SK-N-SH (cell line): ENCODE results near the gene ATP8A1. TPM values are rescaled to one million over a fixed set of nuclear protein-coding genes. Genes with fewer than 3 reads are reported as not detected.

Experiments
- CTCF ChIA-PET: fragments of 300-600, 350-600 bp; formaldehyde crosslinking; extraction: SDS; loops from one replicate; lab custom pipeline; 2021; lab: Yijun Ruan, JAX
- POLR2A ChIA-PET: fragments of 350-600 bp; sonication (Branson Sonifier 250); formaldehyde crosslinking; extraction: SDS; loops from one replicate; lab custom pipeline; 2020; ENCODE audit warnings: antibody characterized with exemption, inconsistent platforms; lab: Yijun Ruan, JAX
- DNase-seq: peaks from one replicate; pipeline ENCODE4 v3.0.0; 2012
- H2AFZ ChIP-seq: fragments of 200-600 bp; sonication (generic); 2 replicates; pipeline ENCODE4 v1.8.1; 2016; ENCODE audit warnings: antibody characterized with exemption, mild to moderate bottlenecking, low read depth
- H3F3A ChIP-seq: fragments of 200-600 bp; sonication (generic); replicated peaks from 2 replicates; pipeline ENCODE3; 2016; ENCODE audit warnings: antibody characterized with exemption, mild to moderate bottlenecking; ENCODE audit not compliant: insufficient read depth
- H3K27ac ChIP-seq, 2 experiments: fragments of 200-500 bp in 1 of 2; fragments of 200-600 bp in 1 of 2; sonication (Bioruptor generic) in 1 of 2; sonication (generic), shearing (Covaris generic) in 1 of 2; 2 replicates each; pipeline versions ENCODE4 v1.5.1 to v1.6.1; 2014 to 2016; ENCODE audit warnings: low read depth in 2 of 2, inconsistent platforms in 1 of 2, low read length in 1 of 2, mild to moderate bottlenecking in 1 of 2, mixed read lengths in 1 of 2
- H3K27me3 ChIP-seq: fragments of 200-600 bp; sonication (generic), shearing (Covaris generic); 2 replicates; pipeline ENCODE4 v1.6.1; 2016; ENCODE audit warnings: mixed run types; ENCODE audit not compliant: insufficient read depth
- H3K36me3 ChIP-seq, 2 experiments: fragments of 200-500 bp in 1 of 2; fragments of 200-600 bp in 1 of 2; sonication (Bioruptor generic) in 1 of 2; sonication (generic) in 1 of 2; replicated peaks in 1 of 2; 2 replicates each; pipeline versions ENCODE3 to v1.5.1; 2014 to 2016; ENCODE audit warnings: low read length in 1 of 2, mild to moderate bottlenecking in 1 of 2; ENCODE audit not compliant: insufficient read depth in 2 of 2, control insufficient read depth in 1 of 2
- H3K4me1 ChIP-seq, 2 experiments: fragments of 200-500 bp in 1 of 2; fragments of 200-600 bp in 1 of 2; sonication (Bioruptor generic) in 1 of 2; sonication (generic), shearing (Covaris generic) in 1 of 2; 2 replicates each; pipeline versions ENCODE4 v1.5.1 to v1.6.1; 2014 to 2016; ENCODE audit warnings: low read depth in 1 of 2, low read length in 1 of 2, mixed run types in 1 of 2; ENCODE audit not compliant: insufficient read depth in 2 of 2, control insufficient read depth in 1 of 2
- H3K4me2 ChIP-seq: fragments of 200-600 bp; sonication (generic), shearing (Covaris generic); 2 replicates; pipeline ENCODE4 v1.6.1; 2017; ENCODE audit warnings: mixed run types
- H3K4me3 ChIP-seq, 2 experiments: fragments of 200-500 bp in 1 of 2; fragments of 200-600 bp in 1 of 2; sonication (Bioruptor generic) in 1 of 2; sonication (generic), shearing (Covaris generic) in 1 of 2; 2 replicates each; pipeline versions ENCODE4 v1.5.1 to v1.8.1; 2014 to 2016; ENCODE audit warnings: low read depth in 2 of 2, inconsistent platforms in 1 of 2, low read length in 1 of 2, mild to moderate bottlenecking in 1 of 2, mixed read lengths in 1 of 2, moderate library complexity in 1 of 2
- H3K79me2 ChIP-seq: fragments of 200-600 bp; sonication (generic); 2 replicates; pipeline ENCODE4 v1.8.1; 2017; ENCODE audit warnings: mild to moderate bottlenecking; ENCODE audit not compliant: insufficient read depth
- H3K9ac ChIP-seq: fragments of 200-600 bp; sonication (generic); 2 replicates; pipeline ENCODE4 v1.6.1; 2017; ENCODE audit warnings: mixed run types
- H3K9me2 ChIP-seq: fragments of 200-600 bp; sonication (generic); 2 replicates; pipeline ENCODE4 v1.6.1; 2017; ENCODE audit warnings: mixed run types
- H3K9me3 ChIP-seq: fragments of 200-600 bp; sonication (generic); 2 replicates; pipeline ENCODE4 v1.6.1; 2017; ENCODE audit warnings: mixed run types, mild to moderate bottlenecking, moderate library complexity
- H4K20me1 ChIP-seq: fragments of 200-600 bp; sonication (generic); 2 replicates; pipeline ENCODE4 v1.6.1; 2017; ENCODE audit warnings: mild to moderate bottlenecking, mixed run types; ENCODE audit not compliant: insufficient read depth
- CHD2 ChIP-seq: fragments of 150-350 bp; IDR thresholded peaks from 2 replicates; pipeline ENCODE4 v1.6.1; 2018; ENCODE audit warnings: low read length; ENCODE audit not compliant: partially characterized antibody
- ELF1 ChIP-seq: IDR thresholded peaks from 2 replicates; pipeline ENCODE4 v1.4.0; 2012
- EP300 ChIP-seq, 2 experiments: IDR thresholded peaks; 2 replicates each; pipeline versions ENCODE4 v1.4.0 to v1.6.1; 2012; ENCODE audit warnings: borderline replicate concordance in 1 of 2, low read depth in 1 of 2, low read length in 1 of 2
- FOSL2 ChIP-seq: IDR thresholded peaks from 2 replicates; pipeline ENCODE4 v1.4.0; 2012; ENCODE audit warnings: low read depth, mild to moderate bottlenecking, moderate library complexity, borderline replicate concordance
- FOXJ3 ChIP-seq: sonication (generic); formaldehyde crosslinking; IDR thresholded peaks from 2 replicates; pipeline ENCODE4 v1.5.1; 2020; ENCODE audit warnings: mild to moderate bottlenecking, missing genetic modification reagents
- MEF2A ChIP-seq: IDR thresholded peaks from 2 replicates; pipeline ENCODE4 v1.4.0; 2012; ENCODE audit warnings: low read depth, borderline replicate concordance
- MXI1 ChIP-seq: IDR thresholded peaks from 2 replicates; pipeline ENCODE4 v1.6.1; 2012; ENCODE audit warnings: mild to moderate bottlenecking, low read depth, low read length, improper control_type of control experiment
- NFIC ChIP-seq: IDR thresholded peaks from 2 replicates; pipeline ENCODE4 v1.4.0; 2012; ENCODE audit warnings: borderline replicate concordance
- NRF1 ChIP-seq: IDR thresholded peaks from 2 replicates; pipeline ENCODE4 v1.6.1; 2012; ENCODE audit warnings: low read depth, mild to moderate bottlenecking, low read length
- POLR2AphosphoS5 ChIP-seq: IDR thresholded peaks from 2 replicates; pipeline ENCODE4 v1.6.1; 2012; ENCODE audit warnings: low read depth, low read length
- RAD21 ChIP-seq: IDR thresholded peaks from 2 replicates; pipeline ENCODE4 v1.6.1; 2012; ENCODE audit warnings: mild to moderate bottlenecking, low read length
- RFX5 ChIP-seq: IDR thresholded peaks from 2 replicates; pipeline ENCODE4 v1.6.1; 2012; ENCODE audit warnings: mild to moderate bottlenecking, improper control_type of control experiment, low read length
- SIN3A ChIP-seq: IDR thresholded peaks from 2 replicates; pipeline ENCODE4 v1.6.1; 2012; ENCODE audit warnings: low read depth, mild to moderate bottlenecking, low read length, moderate library complexity, borderline replicate concordance
- SMC3 ChIP-seq: IDR thresholded peaks from 2 replicates; pipeline ENCODE4 v1.6.1; 2012; ENCODE audit warnings: low read depth, low read length, improper control_type of control experiment
- TEAD4 ChIP-seq: IDR thresholded peaks from 2 replicates; pipeline ENCODE4 v1.4.0; 2012; ENCODE audit warnings: mild to moderate bottlenecking, borderline replicate concordance; ENCODE audit not compliant: insufficient read depth
- WGBS: methylation state at CpG from one replicate; pipeline ENCODE4 v1.1.6; 2017; ENCODE audit warnings: low lambda C conversion rate; 5-methylcytosine and 5-hydroxymethylcytosine counted together
- polyA plus RNA-seq, 3 experiments: library from polyadenylated mRNA; depleted of rRNA; stranded (reverse); fragments of >200 nt; gene quantifications; 2 replicates each; pipeline ENCODE4 v1.2.3, GENCODE V29; 2012
- TF ChIP-seq, protein P1 (sequence below): IDR thresholded peaks from 2 replicates; pipeline ENCODE4 v1.4.0; 2012; ENCODE audit warnings: low read depth, borderline replicate concordance
- TF ChIP-seq, protein P2 (sequence below): IDR thresholded peaks from 2 replicates; pipeline ENCODE4 v1.6.1; 2012; ENCODE audit warnings: mild to moderate bottlenecking, low read depth, low read length, moderate library complexity
- TF ChIP-seq, protein P3 (sequence below): IDR thresholded peaks from 2 replicates; pipeline ENCODE4; 2012
- TF ChIP-seq, protein P4 (sequence below): fragments of 150-350 bp; IDR thresholded peaks from 2 replicates; pipeline ENCODE4 v1.6.1; 2017; ENCODE audit warnings: antibody characterized with exemption, low read length, low read depth, borderline replicate concordance
- TF ChIP-seq, protein P5 (sequence below): IDR thresholded peaks from 2 replicates; pipeline ENCODE4 v1.4.0; 2012; ENCODE audit warnings: low read depth, borderline replicate concordance

The ATP8A1 gene
- polyA plus RNA-seq, 1 of the 3 experiments (the other 2 are of a cell fraction), result 0.38 TPM

DNA sequence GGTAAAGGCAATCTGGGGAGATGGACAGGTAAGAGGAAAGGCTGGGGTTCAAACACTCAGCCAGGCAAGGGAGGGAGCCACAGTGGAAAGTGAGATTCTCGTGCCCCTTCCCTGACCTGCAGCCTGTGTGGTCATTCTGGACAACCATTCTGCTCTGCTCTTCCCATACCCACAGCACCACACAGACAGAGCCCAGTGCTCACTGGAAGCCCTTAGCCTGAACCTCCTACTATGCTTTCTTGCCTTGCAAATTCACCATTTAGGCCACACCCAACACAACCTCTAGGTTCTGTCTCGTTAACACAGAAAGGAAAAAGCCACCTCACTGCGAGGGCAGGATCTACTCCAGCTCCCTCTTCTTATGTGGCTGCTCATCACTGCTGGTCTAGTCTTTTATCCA, 166.9 kb downstream of the ATP8A1 start:
- Histone ChIP-seq H3K4me1 (peaks cover 0 to 4% of the 10 kb centered on the region in 2 experiments; a peak in 1 of 4 replicates), H3K9me3 (no peaks in the 10 kb centered on the region), H3K9ac (no peak overlapping the region), H3K9me2 (no peaks in the 10 kb centered on the region), H3K27me3 (no peaks in the 10 kb centered on the region), H3K36me3 (no peaks in the 10 kb centered on the region), H3K27ac (no peak overlapping the region), H3K79me2 (no peaks in the 10 kb centered on the region), H4K20me1 (no peaks in the 10 kb centered on the region), H3K4me2 (no peak overlapping the region), H3K4me3 (no peak overlapping the region), H2AFZ (no peak overlapping the region), H3F3A (no peaks in the 10 kb centered on the region)
- CTCF ChIA-PET, result no interaction called here
- TF ChIP-seq MXI1 (no peak), TEAD4 (no peak), CHD2 (no peak), RFX5 (no peak), SMC3 (no peak), EP300 (IDR thresholded peaks at IDR 0.05; ENCODE audit: borderline replicate concordance in 1 of 2, low read depth in 1 of 2, low read length in 1 of 2) (no peak), FOSL2 (no peak), FOXJ3 (CRISPR knock-in tag) (no peak), RAD21 (no peak), ELF1 (no peak), SIN3A (no peak), MEF2A (no peak), NFIC (no peak), POLR2AphosphoS5 (no peak), NRF1 (no peak)
- TF ChIP-seq, protein P1, sequence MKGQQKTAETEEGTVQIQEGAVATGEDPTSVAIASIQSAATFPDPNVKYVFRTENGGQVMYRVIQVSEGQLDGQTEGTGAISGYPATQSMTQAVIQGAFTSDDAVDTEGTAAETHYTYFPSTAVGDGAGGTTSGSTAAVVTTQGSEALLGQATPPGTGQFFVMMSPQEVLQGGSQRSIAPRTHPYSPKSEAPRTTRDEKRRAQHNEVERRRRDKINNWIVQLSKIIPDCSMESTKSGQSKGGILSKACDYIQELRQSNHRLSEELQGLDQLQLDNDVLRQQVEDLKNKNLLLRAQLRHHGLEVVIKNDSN, result no peak
- TF ChIP-seq, protein P2, sequence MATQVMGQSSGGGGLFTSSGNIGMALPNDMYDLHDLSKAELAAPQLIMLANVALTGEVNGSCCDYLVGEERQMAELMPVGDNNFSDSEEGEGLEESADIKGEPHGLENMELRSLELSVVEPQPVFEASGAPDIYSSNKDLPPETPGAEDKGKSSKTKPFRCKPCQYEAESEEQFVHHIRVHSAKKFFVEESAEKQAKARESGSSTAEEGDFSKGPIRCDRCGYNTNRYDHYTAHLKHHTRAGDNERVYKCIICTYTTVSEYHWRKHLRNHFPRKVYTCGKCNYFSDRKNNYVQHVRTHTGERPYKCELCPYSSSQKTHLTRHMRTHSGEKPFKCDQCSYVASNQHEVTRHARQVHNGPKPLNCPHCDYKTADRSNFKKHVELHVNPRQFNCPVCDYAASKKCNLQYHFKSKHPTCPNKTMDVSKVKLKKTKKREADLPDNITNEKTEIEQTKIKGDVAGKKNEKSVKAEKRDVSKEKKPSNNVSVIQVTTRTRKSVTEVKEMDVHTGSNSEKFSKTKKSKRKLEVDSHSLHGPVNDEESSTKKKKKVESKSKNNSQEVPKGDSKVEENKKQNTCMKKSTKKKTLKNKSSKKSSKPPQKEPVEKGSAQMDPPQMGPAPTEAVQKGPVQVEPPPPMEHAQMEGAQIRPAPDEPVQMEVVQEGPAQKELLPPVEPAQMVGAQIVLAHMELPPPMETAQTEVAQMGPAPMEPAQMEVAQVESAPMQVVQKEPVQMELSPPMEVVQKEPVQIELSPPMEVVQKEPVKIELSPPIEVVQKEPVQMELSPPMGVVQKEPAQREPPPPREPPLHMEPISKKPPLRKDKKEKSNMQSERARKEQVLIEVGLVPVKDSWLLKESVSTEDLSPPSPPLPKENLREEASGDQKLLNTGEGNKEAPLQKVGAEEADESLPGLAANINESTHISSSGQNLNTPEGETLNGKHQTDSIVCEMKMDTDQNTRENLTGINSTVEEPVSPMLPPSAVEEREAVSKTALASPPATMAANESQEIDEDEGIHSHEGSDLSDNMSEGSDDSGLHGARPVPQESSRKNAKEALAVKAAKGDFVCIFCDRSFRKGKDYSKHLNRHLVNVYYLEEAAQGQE, result no peak
- TF ChIP-seq, protein P3, sequence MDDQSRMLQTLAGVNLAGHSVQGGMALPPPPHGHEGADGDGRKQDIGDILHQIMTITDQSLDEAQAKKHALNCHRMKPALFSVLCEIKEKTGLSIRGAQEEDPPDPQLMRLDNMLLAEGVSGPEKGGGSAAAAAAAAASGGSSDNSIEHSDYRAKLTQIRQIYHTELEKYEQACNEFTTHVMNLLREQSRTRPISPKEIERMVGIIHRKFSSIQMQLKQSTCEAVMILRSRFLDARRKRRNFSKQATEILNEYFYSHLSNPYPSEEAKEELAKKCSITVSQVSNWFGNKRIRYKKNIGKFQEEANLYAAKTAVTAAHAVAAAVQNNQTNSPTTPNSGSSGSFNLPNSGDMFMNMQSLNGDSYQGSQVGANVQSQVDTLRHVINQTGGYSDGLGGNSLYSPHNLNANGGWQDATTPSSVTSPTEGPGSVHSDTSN, result no peak
- TF ChIP-seq, protein P4, sequence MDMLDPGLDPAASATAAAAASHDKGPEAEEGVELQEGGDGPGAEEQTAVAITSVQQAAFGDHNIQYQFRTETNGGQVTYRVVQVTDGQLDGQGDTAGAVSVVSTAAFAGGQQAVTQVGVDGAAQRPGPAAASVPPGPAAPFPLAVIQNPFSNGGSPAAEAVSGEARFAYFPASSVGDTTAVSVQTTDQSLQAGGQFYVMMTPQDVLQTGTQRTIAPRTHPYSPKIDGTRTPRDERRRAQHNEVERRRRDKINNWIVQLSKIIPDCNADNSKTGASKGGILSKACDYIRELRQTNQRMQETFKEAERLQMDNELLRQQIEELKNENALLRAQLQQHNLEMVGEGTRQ, result no peak
- TF ChIP-seq, protein P5, sequence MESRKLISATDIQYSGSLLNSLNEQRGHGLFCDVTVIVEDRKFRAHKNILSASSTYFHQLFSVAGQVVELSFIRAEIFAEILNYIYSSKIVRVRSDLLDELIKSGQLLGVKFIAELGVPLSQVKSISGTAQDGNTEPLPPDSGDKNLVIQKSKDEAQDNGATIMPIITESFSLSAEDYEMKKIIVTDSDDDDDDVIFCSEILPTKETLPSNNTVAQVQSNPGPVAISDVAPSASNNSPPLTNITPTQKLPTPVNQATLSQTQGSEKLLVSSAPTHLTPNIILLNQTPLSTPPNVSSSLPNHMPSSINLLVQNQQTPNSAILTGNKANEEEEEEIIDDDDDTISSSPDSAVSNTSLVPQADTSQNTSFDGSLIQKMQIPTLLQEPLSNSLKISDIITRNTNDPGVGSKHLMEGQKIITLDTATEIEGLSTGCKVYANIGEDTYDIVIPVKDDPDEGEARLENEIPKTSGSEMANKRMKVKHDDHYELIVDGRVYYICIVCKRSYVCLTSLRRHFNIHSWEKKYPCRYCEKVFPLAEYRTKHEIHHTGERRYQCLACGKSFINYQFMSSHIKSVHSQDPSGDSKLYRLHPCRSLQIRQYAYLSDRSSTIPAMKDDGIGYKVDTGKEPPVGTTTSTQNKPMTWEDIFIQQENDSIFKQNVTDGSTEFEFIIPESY, result no peak
- no peak for DNase-seq
- 50% methylated on average over 3 of the region's 3 CpGs for WGBS
- POLR2A ChIA-PET, result no interaction called here
